ENCODE results near the gene LRFN2.

LRFN2 gene

DNA sequence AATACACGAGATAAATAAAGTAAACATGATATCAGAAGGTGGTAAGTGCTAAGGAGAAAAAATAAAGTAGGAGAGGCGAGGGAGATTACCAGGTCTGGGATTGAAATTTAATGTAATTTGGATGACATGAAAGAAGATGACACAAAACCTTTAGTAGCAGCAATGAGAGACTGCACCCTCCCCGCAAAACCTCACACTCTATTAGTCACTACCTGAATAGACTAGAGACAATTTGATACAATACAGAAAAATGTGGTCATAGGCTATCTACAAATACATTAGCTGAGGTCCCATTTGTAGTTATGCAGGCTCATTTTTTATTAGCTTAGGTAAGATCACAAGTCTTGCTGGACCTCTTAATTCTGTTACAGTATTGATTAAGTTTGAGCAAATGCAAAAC, 125.5 kb downstream of the LRFN2 start:
- DNase-seq (ENCODE audit: insufficient read length, low spot score) (no peak), FAIRE-seq (no peak)
- TF ChIP-seq TAF1 (IDR thresholded peaks at IDR 0.05; ENCODE audit: low read depth, low read length) (no peak), POU2F2 (IDR thresholded peaks at IDR 0.05; ENCODE audit: low read depth, low read length) (no peak), POLR2AphosphoS5 (IDR thresholded peaks at IDR 0.05; ENCODE audit: low read depth, low read length) (no peak), POLR2A (IDR thresholded peaks at IDR 0.05; ENCODE audit: low read depth, low read length) (no peak), PAX5 (IDR thresholded peaks at IDR 0.05; ENCODE audit: insufficient read depth, low read length, severe bottlenecking) (no peak), SPI1 (IDR thresholded peaks at IDR 0.05; ENCODE audit: low read depth, low read length) (no peak)

DNA sequence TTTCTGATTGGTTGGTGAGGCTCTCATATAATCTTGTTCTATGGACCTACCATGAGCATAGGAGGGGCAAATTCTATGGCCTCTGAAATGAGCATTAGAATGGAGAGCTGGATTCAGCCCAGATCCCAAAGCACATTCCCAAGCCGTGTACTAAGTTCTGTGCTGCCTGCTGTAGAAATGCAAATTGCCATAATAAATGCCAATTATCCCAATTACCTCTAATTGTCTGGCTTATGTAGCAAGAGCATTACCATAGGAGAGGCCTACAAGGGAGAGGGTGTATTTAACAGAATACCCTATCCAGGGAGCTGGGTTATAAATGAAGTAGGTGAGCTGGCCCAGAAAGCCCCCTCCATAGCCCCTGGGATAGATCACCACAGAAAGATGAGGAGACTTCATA, 126.8 kb downstream of the LRFN2 start:
- no peak for FAIRE-seq
- DNase-seq (ENCODE audit: insufficient read length, low spot score): no peak

GRCh38 chr6:40457261-40457660, 129.9 kb downstream of the LRFN2 start:
- no peak for DNase-seq (ENCODE audit: insufficient read length, low spot score)
- no peak for TF ChIP-seq POLR2AphosphoS5 (IDR thresholded peaks at IDR 0.05; ENCODE audit: low read depth, low read length)
- no peak for FAIRE-seq

More for the DNA sequence above, 126.8 kb downstream of the LRFN2 start:
- TF ChIP-seq POLR2A (IDR thresholded peaks at IDR 0.05; ENCODE audit: low read depth, low read length) (no peak), PAX5 (IDR thresholded peaks at IDR 0.05; ENCODE audit: insufficient read depth, low read length, severe bottlenecking) (no peak), SPI1 (IDR thresholded peaks at IDR 0.05; ENCODE audit: low read depth, low read length) (no peak), POU2F2 (IDR thresholded peaks at IDR 0.05; ENCODE audit: low read depth, low read length) (no peak), TAF1 (IDR thresholded peaks at IDR 0.05; ENCODE audit: low read depth, low read length) (no peak), POLR2AphosphoS5 (IDR thresholded peaks at IDR 0.05; ENCODE audit: low read depth, low read length) (no peak)

DNA sequence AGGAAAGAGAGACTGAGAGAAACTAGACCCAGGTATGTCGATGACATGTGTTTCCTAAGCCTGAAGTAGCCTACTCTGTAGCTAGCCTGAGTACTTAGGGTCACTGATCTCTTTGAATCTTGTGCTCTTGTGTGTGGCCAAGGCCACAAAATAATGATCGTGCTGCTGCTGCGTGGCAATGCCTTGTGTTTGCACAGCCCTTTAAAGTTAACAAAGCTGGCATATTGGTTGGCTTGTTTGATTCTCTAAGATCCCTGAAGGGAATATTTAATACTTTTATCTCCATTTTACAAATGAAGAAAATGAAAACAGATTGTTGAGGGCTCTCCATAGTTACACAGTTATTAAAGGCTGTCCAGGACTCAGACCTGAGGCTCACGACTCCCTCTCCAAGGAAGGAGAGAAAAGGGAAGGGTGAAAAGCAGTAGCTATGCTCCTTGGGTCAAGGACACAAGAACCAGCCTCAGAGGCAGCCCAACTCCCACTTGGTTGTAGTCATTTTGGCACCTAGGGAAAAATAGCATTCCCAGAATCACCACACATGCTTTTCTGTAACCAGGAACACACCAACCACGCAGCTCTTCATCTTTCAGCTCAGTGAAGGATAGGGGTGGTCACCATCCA, 130.7 kb downstream of the LRFN2 start:
- no peak for TF ChIP-seq POU2F2 (IDR thresholded peaks at IDR 0.05; ENCODE audit: low read depth, low read length)
- TF ChIP-seq PAX5 (IDR thresholded peaks at IDR 0.05; ENCODE audit: insufficient read depth, low read length, severe bottlenecking): no peak
- no peak for TF ChIP-seq POLR2AphosphoS5 (IDR thresholded peaks at IDR 0.05; ENCODE audit: low read depth, low read length)
- TF ChIP-seq TAF1 (IDR thresholded peaks at IDR 0.05; ENCODE audit: low read depth, low read length): no peak
- TF ChIP-seq POLR2A (IDR thresholded peaks at IDR 0.05; ENCODE audit: low read depth, low read length): no peak
- TF ChIP-seq SPI1 (IDR thresholded peaks at IDR 0.05; ENCODE audit: low read depth, low read length): no peak
- DNase-seq (ENCODE audit: insufficient read length, low spot score): no peak
- FAIRE-seq: no peak

GRCh38 chr6:40455686-40456389, 131.3 kb downstream of the LRFN2 start:
- no peak for TF ChIP-seq SPI1 (IDR thresholded peaks at IDR 0.05; ENCODE audit: low read depth, low read length)
- no peak for TF ChIP-seq POLR2A (IDR thresholded peaks at IDR 0.05; ENCODE audit: low read depth, low read length)
- TF ChIP-seq POLR2AphosphoS5 (IDR thresholded peaks at IDR 0.05; ENCODE audit: low read depth, low read length): no peak
- no peak for TF ChIP-seq PAX5 (IDR thresholded peaks at IDR 0.05; ENCODE audit: insufficient read depth, low read length, severe bottlenecking)
- TF ChIP-seq POU2F2 (IDR thresholded peaks at IDR 0.05; ENCODE audit: low read depth, low read length): no peak
- no peak for TF ChIP-seq TAF1 (IDR thresholded peaks at IDR 0.05; ENCODE audit: low read depth, low read length)
- no peak for FAIRE-seq
- no peak for DNase-seq (ENCODE audit: insufficient read length, low spot score)

DNA sequence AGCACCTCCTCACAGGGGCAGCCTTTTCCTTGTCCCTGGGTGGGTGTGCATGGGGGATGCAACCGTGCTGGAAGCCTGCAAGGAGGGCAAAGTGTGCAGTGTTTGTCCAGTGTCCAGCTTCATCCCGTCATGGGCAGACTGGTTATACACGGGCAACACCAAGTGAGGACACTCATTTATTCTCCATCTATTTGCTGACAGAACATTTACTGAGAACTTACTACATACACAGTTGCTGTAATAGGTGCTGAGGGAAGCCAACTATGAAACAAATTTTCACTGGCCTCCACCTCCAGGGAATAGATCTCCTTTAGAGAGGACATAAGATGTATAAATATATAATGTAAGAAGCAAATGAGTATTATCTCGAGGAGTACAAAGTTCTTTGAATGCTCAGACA, 136.7 kb downstream of the LRFN2 start:
- DNase-seq (ENCODE audit: insufficient read length, low spot score) (no peak), FAIRE-seq (no peak)
- TF ChIP-seq POU2F2 (IDR thresholded peaks at IDR 0.05; ENCODE audit: low read depth, low read length) (no peak), SPI1 (IDR thresholded peaks at IDR 0.05; ENCODE audit: low read depth, low read length) (no peak), POLR2AphosphoS5 (IDR thresholded peaks at IDR 0.05; ENCODE audit: low read depth, low read length) (no peak), TAF1 (IDR thresholded peaks at IDR 0.05; ENCODE audit: low read depth, low read length) (no peak), POLR2A (IDR thresholded peaks at IDR 0.05; ENCODE audit: low read depth, low read length) (no peak), PAX5 (IDR thresholded peaks at IDR 0.05; ENCODE audit: insufficient read depth, low read length, severe bottlenecking) (no peak)

DNA sequence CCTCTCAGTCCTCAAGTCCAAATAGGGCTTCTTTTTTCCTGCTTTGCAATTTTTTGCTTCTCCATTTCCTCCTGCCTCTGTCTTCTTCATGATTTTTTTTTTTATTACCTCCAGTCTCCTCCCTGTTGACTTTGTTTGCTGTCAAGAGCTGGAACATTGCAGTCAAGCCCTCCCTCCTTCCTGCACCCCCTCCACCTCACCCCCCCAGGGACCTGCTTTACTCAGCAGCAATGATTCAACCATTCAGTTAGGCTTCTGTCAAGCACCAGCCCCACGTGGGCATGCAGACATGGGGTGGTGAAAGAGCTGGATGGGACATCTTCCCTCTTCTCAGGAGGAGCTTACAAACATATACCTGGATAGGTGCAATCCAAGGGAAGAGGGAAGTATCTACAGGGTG, 142.4 kb downstream of the LRFN2 start:
- no peak for DNase-seq (ENCODE audit: insufficient read length, low spot score)
- TF ChIP-seq PAX5 (IDR thresholded peaks at IDR 0.05; ENCODE audit: insufficient read depth, low read length, severe bottlenecking) (no peak), POLR2A (IDR thresholded peaks at IDR 0.05; ENCODE audit: low read depth, low read length) (no peak), POU2F2 (IDR thresholded peaks at IDR 0.05; ENCODE audit: low read depth, low read length) (no peak), TAF1 (IDR thresholded peaks at IDR 0.05; ENCODE audit: low read depth, low read length) (no peak), POLR2AphosphoS5 (IDR thresholded peaks at IDR 0.05; ENCODE audit: low read depth, low read length) (no peak), SPI1 (IDR thresholded peaks at IDR 0.05; ENCODE audit: low read depth, low read length) (no peak)
- no peak for FAIRE-seq

DNA sequence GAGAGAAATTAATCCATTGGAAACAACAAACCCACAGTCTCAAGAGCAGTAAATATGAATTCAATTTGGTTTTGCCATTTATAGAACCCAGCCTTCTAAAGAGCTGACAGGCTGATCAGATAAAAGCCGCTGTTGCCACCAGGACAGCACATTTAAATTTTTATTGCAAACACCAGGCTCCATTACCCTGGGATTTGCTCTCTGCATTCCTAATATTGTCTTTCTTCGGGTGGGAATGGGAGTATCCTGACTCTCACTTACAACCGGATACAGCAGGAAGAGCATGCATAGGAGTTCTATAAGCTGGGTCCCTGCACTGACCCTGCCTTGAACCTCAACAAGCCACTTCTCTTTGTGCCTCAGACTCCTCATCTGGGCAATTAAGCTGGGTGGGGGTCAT, 142.9 kb downstream of the LRFN2 start:
- FAIRE-seq (no peak), DNase-seq (ENCODE audit: insufficient read length, low spot score) (no peak)
- TF ChIP-seq SPI1 (IDR thresholded peaks at IDR 0.05; ENCODE audit: low read depth, low read length) (no peak), TAF1 (IDR thresholded peaks at IDR 0.05; ENCODE audit: low read depth, low read length) (no peak), POLR2AphosphoS5 (IDR thresholded peaks at IDR 0.05; ENCODE audit: low read depth, low read length) (no peak), PAX5 (IDR thresholded peaks at IDR 0.05; ENCODE audit: insufficient read depth, low read length, severe bottlenecking) (no peak), POLR2A (IDR thresholded peaks at IDR 0.05; ENCODE audit: low read depth, low read length) (no peak), POU2F2 (IDR thresholded peaks at IDR 0.05; ENCODE audit: low read depth, low read length) (no peak)

GRCh38 chr6:40443842-40444241, 143.3 kb downstream of the LRFN2 start:
- DNase-seq (ENCODE audit: insufficient read length, low spot score): no peak
- no peak for FAIRE-seq
- TF ChIP-seq POLR2A (IDR thresholded peaks at IDR 0.05; ENCODE audit: low read depth, low read length): no peak
- no peak for TF ChIP-seq POU2F2 (IDR thresholded peaks at IDR 0.05; ENCODE audit: low read depth, low read length)
- TF ChIP-seq PAX5 (IDR thresholded peaks at IDR 0.05; ENCODE audit: insufficient read depth, low read length, severe bottlenecking): no peak

GRCh38 chr6:40442591-40442990, 144.6 kb downstream of the LRFN2 start:
- DNase-seq (ENCODE audit: insufficient read length, low spot score): no peak
- no peak for TF ChIP-seq TAF1 (IDR thresholded peaks at IDR 0.05; ENCODE audit: low read depth, low read length)
- no peak for TF ChIP-seq PAX5 (IDR thresholded peaks at IDR 0.05; ENCODE audit: insufficient read depth, low read length, severe bottlenecking)
- no peak for TF ChIP-seq POU2F2 (IDR thresholded peaks at IDR 0.05; ENCODE audit: low read depth, low read length)
- TF ChIP-seq SPI1 (IDR thresholded peaks at IDR 0.05; ENCODE audit: low read depth, low read length): no peak
- no peak for TF ChIP-seq POLR2A (IDR thresholded peaks at IDR 0.05; ENCODE audit: low read depth, low read length)
- TF ChIP-seq POLR2AphosphoS5 (IDR thresholded peaks at IDR 0.05; ENCODE audit: low read depth, low read length): no peak
- FAIRE-seq: no peak

All from GM12891 (cell line).